B cell (primary cell): ENCODE measurements around the gene IFI30. TPM values are rescaled to one million over a fixed set of nuclear protein-coding genes. Genes with fewer than 3 reads are reported as not detected.

Experiments
- ATAC-seq: fragments of 200-7000 bp; cut with Tn5 transposase; one replicate; pipeline ENCODE4 v1.10.0; 2021; ENCODE audit warnings: low read depth, mild to moderate bottlenecking, moderate number of reproducible peaks, moderate library complexity
- CTCF ChIA-PET: fragments of 350-600 bp; sonication (Branson Sonifier 250); formaldehyde crosslinking; loops from one replicate; lab custom pipeline; 2021; ENCODE audit warnings: antibody characterized with exemption, inconsistent platforms; lab: Charles Lee
- POLR2A ChIA-PET: fragments of 350-600 bp; sonication (Branson Sonifier 250); formaldehyde crosslinking; loops from one replicate; lab custom pipeline; 2021; ENCODE audit warnings: antibody characterized with exemption; lab: Charles Lee
- DNase-seq: peaks from one replicate; pipeline ENCODE4 v3.0.0; 2013
- H2AFZ ChIP-seq: 2 replicates; pipeline ENCODE4 v1.6.1; 2012; ENCODE audit warnings: mild to moderate bottlenecking, low read depth, low read length; ENCODE audit not compliant: insufficient read depth, poor library complexity, severe bottlenecking
- H3K27ac ChIP-seq, 2 donors: 1 replicate in 1 of 2; 2 replicates in 1 of 2; pipeline ENCODE4 v1.5.1; 2012 to 2013; ENCODE audit warnings: low read length in 2 of 2, mild to moderate bottlenecking in 2 of 2, moderate library complexity in 1 of 2
- H3K27me3 ChIP-seq, 4 experiments: fragments of 200-600 bp in 1 of 4; sonication (generic) in 1 of 4; replicated peaks in 1 of 4; 1 replicate in 2 of 4; 2 replicates in 2 of 4; pipeline versions ENCODE4 v1.6.1 to v1.7.0; 2013 to 2016; ENCODE audit warnings: low read length in 3 of 4, mild to moderate bottlenecking in 2 of 4, mixed read lengths in 1 of 4, moderate library complexity in 1 of 4; ENCODE audit not compliant: insufficient read depth in 4 of 4, control insufficient read depth in 3 of 4; ENCODE audit errors: control extremely low read depth in 1 of 4
- H3K36me3 ChIP-seq, 2 experiments: replicated peaks in 1 of 2; 1 replicate in 1 of 2; 2 replicates in 1 of 2; pipeline versions ENCODE4 v1.6.1 to v1.7.1; 2013; ENCODE audit warnings: low read length in 1 of 2; ENCODE audit not compliant: insufficient read depth in 2 of 2, control insufficient read depth in 1 of 2; ENCODE audit errors: control extremely low read depth in 1 of 2, extremely low read depth in 1 of 2
- H3K4me1 ChIP-seq, 2 donors: fragments of 200-600 bp in 1 of 2; sonication (generic) in 1 of 2; 1 replicate in 1 of 2; 2 replicates in 1 of 2; pipeline versions ENCODE4 v1.5.1 to v1.6.1; 2013 to 2017; ENCODE audit warnings: low read length in 2 of 2; ENCODE audit not compliant: control insufficient read depth in 2 of 2, insufficient read depth in 2 of 2
- H3K4me2 ChIP-seq: replicated peaks from 2 replicates; pipeline ENCODE3; 2012; ENCODE audit warnings: mild to moderate bottlenecking, low read depth, low read length; ENCODE audit not compliant: poor library complexity, severe bottlenecking
- H3K4me3 ChIP-seq, 5 experiments: fragments of 200-600 bp in 1 of 5; sonication (generic) in 1 of 5; 1 replicate in 3 of 5; 2 replicates in 2 of 5; pipeline versions ENCODE4 v1.5.1 to v1.7.0; 2011 to 2016; ENCODE audit warnings: low read length in 4 of 5, mild to moderate bottlenecking in 4 of 5, low read depth in 2 of 5, control low read depth in 1 of 5, moderate library complexity in 1 of 5; ENCODE audit not compliant: insufficient read depth in 1 of 5; ENCODE audit errors: control extremely low read depth in 1 of 5, extremely low read depth in 1 of 5
- H3K79me2 ChIP-seq: fragments of 200-600 bp; sonication (generic); one replicate; pipeline ENCODE4 v1.6.0; 2016; ENCODE audit warnings: low read length; ENCODE audit not compliant: control insufficient read depth, insufficient read depth
- H3K9ac ChIP-seq: fragments of 200-600 bp; sonication (generic); 2 replicates; pipeline ENCODE4 v1.6.1; 2017; ENCODE audit warnings: mild to moderate bottlenecking, low read length, moderate library complexity
- H3K9me3 ChIP-seq, 3 donors: one replicate each; pipeline versions ENCODE4 v1.6.1 to v1.7.1; 2013; ENCODE audit warnings: low read length in 2 of 3; ENCODE audit not compliant: control insufficient read depth in 2 of 3, insufficient read depth in 1 of 3; ENCODE audit errors: control extremely low read depth in 1 of 3
- H4K20me1 ChIP-seq: 2 replicates; pipeline ENCODE4 v1.6.0; 2012; ENCODE audit warnings: mild to moderate bottlenecking, low read length; ENCODE audit not compliant: insufficient read depth, control insufficient read depth, poor library complexity, severe bottlenecking
- H3K27ac Mint-ChIP-seq: one replicate; pipeline ENCODE4 v1.8.0; 2021; ENCODE audit warnings: mixed read lengths
- H3K27me3 Mint-ChIP-seq: one replicate; pipeline ENCODE4 v1.8.0; 2021; ENCODE audit warnings: mixed read lengths
- H3K4me1 Mint-ChIP-seq: one replicate; pipeline ENCODE4 v1.8.0; 2021; ENCODE audit warnings: mixed read lengths
- H3K4me3 Mint-ChIP-seq: one replicate; pipeline ENCODE4 v1.8.0; 2021; ENCODE audit warnings: mixed read lengths
- H3K9me3 Mint-ChIP-seq: one replicate; pipeline ENCODE4 v1.8.0; 2022; ENCODE audit warnings: mixed read lengths; ENCODE audit not compliant: insufficient read depth
- EZH2 ChIP-seq: IDR thresholded peaks from 2 replicates; pipeline ENCODE4 v1.6.1; 2012; ENCODE audit warnings: borderline replicate concordance, low read depth, mild to moderate bottlenecking, moderate library complexity, low read length; ENCODE audit not compliant: insufficient read depth, poor library complexity, severe bottlenecking
- WGBS: methylation state at CpG from one replicate; pipeline ENCODE4 v1.1.5; 2013; ENCODE audit warnings: missing lambda C conversion rate; ENCODE audit not compliant: insufficient coverage; 5-methylcytosine and 5-hydroxymethylcytosine counted together
- intact Hi-C: fragments of 100-400 bp; cut with micrococcal nuclease; formaldehyde crosslinking; loops from one replicate; pipeline ENCODE4 v1.10.0; 2022
- polyA plus RNA-seq: library from polyadenylated mRNA; depleted of rRNA; stranded (reverse); fragments of >200 nt; gene quantifications from 2 replicates; pipeline ENCODE4 v1.2.3, GENCODE V29; 2012
- total RNA-seq, 2 donors: library from RNA; stranded (reverse); fragments of 120-200 nt in 1 of 2; gene quantifications; 1 replicate in 1 of 2; 2 replicates in 1 of 2; pipeline versions ENCODE4 v1.2.3 to v1.2.4, GENCODE V29; 2013 to 2022
- TF ChIP-seq, protein P1 (sequence below): fragments of 200-600 bp; IDR thresholded peaks from one replicate; pipeline ENCODE4 v1.8.0; 2022; ENCODE audit warnings: antibody characterized with exemption, mild to moderate bottlenecking

IFI30 gene
- total and polyA plus RNA-seq, 2 donors (not counting 1 experiment from before 2014, with no cell fraction given) = 171 to 222 TPM

GRCh38 chr19:18211683-18212082 is 38.1 kb downstream of the IFI30 start:
- Histone ChIP-seq H3K4me1 (no peaks in the 10 kb centered on the region), H3K36me3 (no peaks in the 10 kb centered on the region), H2AFZ (no peak overlapping the region), H3K4me3 (no peak overlapping the region), H3K9ac (no peak overlapping the region), H3K27ac (no peak overlapping the region), H3K4me2 (no peak overlapping the region), H3K79me2 (no peaks in the 10 kb centered on the region), H3K27me3 (peaks cover 0 to 34% (median 7%) of the 10 kb centered on the region in 4 experiments), H3K9me3 (peaks cover 0 to 6% (median 0%) of the 10 kb centered on the region in 3 donors), H4K20me1 (no peaks in the 10 kb centered on the region)
- H3K27ac Mint-ChIP-seq = no peak overlapping the region
- no peaks in the 10 kb centered on the region for H3K4me1 Mint-ChIP-seq
- ATAC-seq (no peak), DNase-seq (no peak)
- POLR2A ChIA-PET = interaction anchor here (0.6 kb wide), 1 partner anchor 28 kb away, joined by 3 read pairs; no protein-coding TSS in a partner anchor
- H3K4me3 Mint-ChIP-seq = no peak overlapping the region
- CTCF ChIA-PET = interaction anchor here (0.6 kb wide), 1 partner anchor 201 kb away, joined by 3 read pairs; no protein-coding TSS in a partner anchor
- H3K9me3 Mint-ChIP-seq = no peaks in the 10 kb centered on the region
- TF ChIP-seq, protein P1, sequence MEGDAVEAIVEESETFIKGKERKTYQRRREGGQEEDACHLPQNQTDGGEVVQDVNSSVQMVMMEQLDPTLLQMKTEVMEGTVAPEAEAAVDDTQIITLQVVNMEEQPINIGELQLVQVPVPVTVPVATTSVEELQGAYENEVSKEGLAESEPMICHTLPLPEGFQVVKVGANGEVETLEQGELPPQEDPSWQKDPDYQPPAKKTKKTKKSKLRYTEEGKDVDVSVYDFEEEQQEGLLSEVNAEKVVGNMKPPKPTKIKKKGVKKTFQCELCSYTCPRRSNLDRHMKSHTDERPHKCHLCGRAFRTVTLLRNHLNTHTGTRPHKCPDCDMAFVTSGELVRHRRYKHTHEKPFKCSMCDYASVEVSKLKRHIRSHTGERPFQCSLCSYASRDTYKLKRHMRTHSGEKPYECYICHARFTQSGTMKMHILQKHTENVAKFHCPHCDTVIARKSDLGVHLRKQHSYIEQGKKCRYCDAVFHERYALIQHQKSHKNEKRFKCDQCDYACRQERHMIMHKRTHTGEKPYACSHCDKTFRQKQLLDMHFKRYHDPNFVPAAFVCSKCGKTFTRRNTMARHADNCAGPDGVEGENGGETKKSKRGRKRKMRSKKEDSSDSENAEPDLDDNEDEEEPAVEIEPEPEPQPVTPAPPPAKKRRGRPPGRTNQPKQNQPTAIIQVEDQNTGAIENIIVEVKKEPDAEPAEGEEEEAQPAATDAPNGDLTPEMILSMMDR = no peak
- no peak for TF ChIP-seq EZH2
- intact Hi-C loops = no loop called here
- WGBS = 76% methylated on average over 13 of the region's 14 CpGs
- H3K27me3 Mint-ChIP-seq = peaks cover 17% of the 10 kb centered on the region

GRCh38 chr19:18214779-18215433 is 41.3 kb downstream of the IFI30 start:
- DNase-seq = no peak
- Histone ChIP-seq H3K4me1 (no peaks in the 10 kb centered on the region), H3K4me3 (no peak overlapping the region), H2AFZ (no peak overlapping the region), H4K20me1 (no peaks in the 10 kb centered on the region), H3K36me3 (no peaks in the 10 kb centered on the region), H3K27ac (no peak overlapping the region), H3K79me2 (no peaks in the 10 kb centered on the region), H3K9ac (no peak overlapping the region), H3K9me3 (peaks cover 0 to 13% (median 0%) of the 10 kb centered on the region in 3 donors), H3K4me2 (no peak overlapping the region), H3K27me3 (peaks cover 0 to 34% (median 8%) of the 10 kb centered on the region in 4 experiments)
- intact Hi-C loops = no loop called here
- Mint-ChIP-seq H3K27me3 (peaks cover 14% of the 10 kb centered on the region), H3K27ac (no peak overlapping the region), H3K4me1 (no peaks in the 10 kb centered on the region), H3K4me3 (no peak overlapping the region), H3K9me3 (no peaks in the 10 kb centered on the region)
- ATAC-seq = no peak
- WGBS = 48% methylated on average over 3 of the region's 7 CpGs
- ChIA-PET POLR2A (interaction anchor here (0.9 to 1.2 kb wide), 2 partner anchors 10 to 52 kb away, joined by 4 read pairs; no protein-coding TSS in a partner anchor), CTCF (interaction anchor here (0.6 kb wide), 1 partner anchor 60 kb away, joined by 3 read pairs; no protein-coding TSS in a partner anchor)
- no peak for TF ChIP-seq EZH2
- TF ChIP-seq, protein P1 = no peak
